K562 (cell line): ENCODE measurements around the gene IL13. TPM values are rescaled to one million over a fixed set of nuclear protein-coding genes. Genes with fewer than 3 reads are reported as not detected.

Source experiments
- ETV5 ChIP-seq: sonication (generic); formaldehyde crosslinking; IDR thresholded peaks from 2 replicates; pipeline ENCODE4 v1.4.0; 2020; ENCODE audit warnings: low read depth, mild to moderate bottlenecking, missing genetic modification reagents
- FOXP1 ChIP-seq: sonication (generic); formaldehyde crosslinking; IDR thresholded peaks from 2 replicates; pipeline ENCODE4 v1.8.0; 2022; ENCODE audit warnings: mild to moderate bottlenecking, missing genetic modification reagents
- HDAC1 ChIP-seq, 2 experiments: fragments of 450-650 bp; IDR thresholded peaks; 2 replicates each; pipeline ENCODE4 v1.6.1; 2016 to 2017; ENCODE audit warnings: inconsistent platforms in 1 of 2, mild to moderate bottlenecking in 1 of 2, moderate library complexity in 1 of 2
- KAT8 ChIP-seq: fragments of 450-650 bp; IDR thresholded peaks from 2 replicates; pipeline ENCODE4 v1.6.1; 2016; ENCODE audit warnings: low read depth, mild to moderate bottlenecking
- MAX ChIP-seq: sonication (generic); formaldehyde crosslinking; IDR thresholded peaks from 2 replicates; pipeline ENCODE4 v1.9.0; 2022; ENCODE audit warnings: mild to moderate bottlenecking, missing genetic modification reagents
- MTA1 ChIP-seq: fragments of 450-650 bp; IDR thresholded peaks from 2 replicates; pipeline ENCODE4 v1.6.1; 2017; ENCODE audit warnings: borderline replicate concordance
- NCOA2 ChIP-seq, 2 experiments: fragments of 450-650 bp; IDR thresholded peaks; 2 replicates each; pipeline ENCODE4 v1.6.1; 2018; ENCODE audit warnings: mild to moderate bottlenecking in 2 of 2, moderate library complexity in 1 of 2; ENCODE audit not compliant: partially characterized antibody in 2 of 2
- PKNOX1 ChIP-seq: fragments of 450-650 bp; IDR thresholded peaks from 2 replicates; pipeline ENCODE4 v1.6.1; 2016
- RAD21 ChIP-seq, 2 experiments: fragments of 250-450 bp in 1 of 2; fragments of 450-650 bp in 1 of 2; sonication (Bioruptor Pico) in 1 of 2; formaldehyde crosslinking in 1 of 2; IDR thresholded peaks in 1 of 2; conservative IDR thresholded peaks in 1 of 2; 2 replicates each; pipeline versions ENCODE4 v1.4.0 to v1.8.0; 2020 to 2022; ENCODE audit warnings: mild to moderate bottlenecking in 2 of 2, moderate library complexity in 1 of 2
- RBM25 ChIP-seq: fragments of 200-400 bp; formaldehyde crosslinking; IDR thresholded peaks from 2 replicates; pipeline ENCODE4 v1.6.1; 2018; ENCODE audit warnings: low read length, low read depth, moderate library complexity; ENCODE audit not compliant: severe bottlenecking
- RNF219 ChIP-seq: fragments of 250-450 bp; sonication (Bioruptor Pico); IDR thresholded peaks from 2 replicates; pipeline ENCODE4 v1.5.0; 2022; ENCODE audit warnings: mild to moderate bottlenecking
- SMARCB1 ChIP-seq: IDR thresholded peaks from 2 replicates; pipeline ENCODE4 v1.6.1; 2011; ENCODE audit warnings: improper control_type of control experiment, low read depth; ENCODE audit not compliant: insufficient read length
- SRSF9 ChIP-seq: fragments of 200-400 bp; formaldehyde crosslinking; IDR thresholded peaks from 2 replicates; pipeline ENCODE4 v1.6.1; 2017; ENCODE audit warnings: low read depth, low read length, borderline replicate concordance
- STAG1 ChIP-seq: sonication (generic); formaldehyde crosslinking; IDR thresholded peaks from 2 replicates; pipeline ENCODE4 v1.5.0; 2020; ENCODE audit warnings: missing genetic modification reagents, borderline replicate concordance
- ZMIZ1 ChIP-seq, 2 experiments: fragments of 150-350 bp in 1 of 2; IDR thresholded peaks; 2 replicates each; pipeline ENCODE4 v1.6.1; 2012 to 2016; ENCODE audit warnings: low read depth in 2 of 2, low read length in 2 of 2, mild to moderate bottlenecking in 1 of 2, moderate library complexity in 1 of 2
- ZNF583 ChIP-seq: fragments of 250-450 bp; sonication (Bioruptor Pico); IDR thresholded peaks from 2 replicates; pipeline ENCODE4 v1.4.0; 2020
- ZNF740 ChIP-seq, 3 experiments: fragments of 200-800 bp in 1 of 3; sonication (Bioruptor generic) in 1 of 3; sonication (generic) in 1 of 3; formaldehyde crosslinking in 1 of 3; IDR thresholded peaks; 2 replicates each; pipeline versions ENCODE4 v1.6.1 to v1.8.0; 2016 to 2022; ENCODE audit warnings: mild to moderate bottlenecking in 2 of 3, missing compliant biosample characterization in 2 of 3, missing genetic modification characterization in 2 of 3, missing genetic modification reagents in 1 of 3
- polyA plus RNA-seq, 8 experiments: library from polyadenylated mRNA; depleted of rRNA in 4 of 8; stranded (reverse) in 5 of 8; unstranded in 3 of 8; fragments of >200 nt; fragmentation: Nextera tagmentation in 2 of 8; fragmentation: Illumina TruSeq in 1 of 8; extraction: Ambion mirVana in 2 of 8; extraction: Trizol in 1 of 8; gene quantifications; 2 replicates each; pipeline versions ENCODE4 v1.2.1 to v1.2.3, GENCODE V29; 2011 to 2014; ENCODE audit warnings: inconsistent platforms in 1 of 8, missing spikeins in 1 of 8
- total RNA-seq, 7 experiments: library from RNA; depleted of rRNA in 6 of 7; stranded (reverse); fragments of >200 nt in 6 of 7; fragmentation: Illumina TruSeq in 2 of 7; extraction: Trizol in 2 of 7; gene quantifications; 2 replicates each; pipeline versions ENCODE4 v1.2.1 to v1.2.3, GENCODE V29; 2011 to 2021; ENCODE audit warnings: low replicate concordance in 1 of 7

IL13 gene
- total and polyA plus RNA-seq, 9 of the 15 experiments (the other 6 are each of a cell fraction or from before 2014, with no cell fraction given), result not detected

GRCh38 chr5:132662925-132663770 is 5.2 kb downstream of the IL13 start (continued):
- no peak for TF ChIP-seq ZNF740 (CRISPR knock-in tag; IDR thresholded peaks at IDR 0.05)
- TF ChIP-seq ZNF740 (tag; IDR thresholded peaks at IDR 0.05), result peak in 1 of 2 experiments; percentile 68; a peak in 1 of 4 replicates
- no peak for TF ChIP-seq ZMIZ1 (IDR thresholded peaks at IDR 0.05; ENCODE audit: low read depth in 2 of 2, low read length in 2 of 2)
- TF ChIP-seq STAG1 (CRISPR knock-in tag), result no peak
- no peak for TF ChIP-seq ZNF583 (CRISPR knock-in tag)
- TF ChIP-seq NCOA2 (IDR thresholded peaks at IDR 0.05; ENCODE audit: partially characterized antibody in 2 of 2), result no peak
- TF ChIP-seq PKNOX1, result peak; percentile 91
- no peak for TF ChIP-seq SMARCB1
- 0 out of 4 replicates have a peak, but pooled peaks of 1 of the 2 experiments have one; percentile 23 for TF ChIP-seq HDAC1 (IDR thresholded peaks at IDR 0.05)
- no peak for TF ChIP-seq KAT8
- TF ChIP-seq ETV5 (CRISPR knock-in tag), result no peak
- TF ChIP-seq RBM25, result no peak
- no peak for TF ChIP-seq RNF219 (CRISPR knock-in tag)
- TF ChIP-seq MTA1, result no peak
- TF ChIP-seq MAX (CRISPR knock-in tag), result peak; percentile 83
- TF ChIP-seq RAD21 (CRISPR knock-in tag; conservative IDR thresholded peaks at IDR 0.05 in 1 of 2, IDR thresholded peaks at IDR 0.05 in 1 of 2), result no peak
- TF ChIP-seq FOXP1 (CRISPR knock-in tag), result no peak
- no peak for TF ChIP-seq SRSF9
